SIG-M5 treated with dmso at 0.1 percent for 504 hours (cell line): ENCODE data around the gene LARP1B.
"Not testable (repeated sequence)": the region's sequence is repeated elsewhere in the genome, so short reads cannot be mapped to it uniquely, and the experiment has no call there.

Experiments used
- DNase-seq: peaks from one replicate; lab custom pipeline; 2025; ENCODE audit not compliant: unreplicated experiment; lab: John Stamatoyannopoulos, UW

LARP1B gene

DNA sequence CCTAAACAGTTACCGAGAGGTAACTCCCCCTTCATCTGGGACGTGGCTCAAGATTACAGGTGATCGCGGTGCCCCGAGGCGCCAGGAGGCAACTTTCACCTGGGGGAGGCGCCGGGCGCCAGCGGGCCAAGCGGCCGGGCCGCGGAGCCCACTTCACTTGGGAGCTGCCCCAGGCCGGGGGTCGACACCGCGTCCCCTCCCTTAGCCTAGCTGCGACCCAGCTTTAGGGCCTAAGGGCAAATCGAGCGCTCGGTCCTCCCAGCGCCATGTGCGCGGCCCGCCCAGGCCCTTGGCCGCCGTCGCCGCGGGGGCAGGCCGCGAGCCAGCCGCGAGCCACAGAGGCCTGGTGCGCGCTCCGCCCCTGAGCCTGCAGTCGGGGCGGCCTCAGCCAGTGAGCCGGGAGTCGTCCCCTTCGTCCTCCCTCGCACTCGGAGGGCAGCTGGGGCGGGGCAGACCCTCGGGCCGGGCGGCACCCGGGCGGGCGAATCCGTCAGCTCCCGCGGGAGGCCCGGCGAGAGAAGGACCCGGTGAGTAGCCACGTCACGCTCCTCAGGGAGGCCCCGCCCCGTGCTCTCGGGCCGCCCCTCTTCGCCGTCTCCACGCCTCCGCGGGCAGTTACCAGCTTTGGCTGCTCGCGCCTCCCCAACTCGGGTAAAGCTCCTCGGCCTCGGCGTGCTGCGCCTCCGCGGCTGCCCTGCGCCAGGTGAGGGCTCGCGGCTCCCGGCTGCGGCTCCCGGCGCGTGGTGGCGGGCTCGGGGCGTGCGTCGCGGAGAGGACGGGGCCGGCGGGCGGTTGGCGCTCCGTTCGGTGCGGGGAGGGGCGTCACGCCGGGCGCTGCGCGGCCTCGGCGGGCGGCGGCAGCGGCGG, at the start of gene LARP1B:
TSS of gene LARP1B (plus strand) at position 614 of the 867 bp plus-strand sequence. CDS start 13,640 bp downstream, outside the sequence.
- peak; percentile 88 for DNase-seq

DNA sequence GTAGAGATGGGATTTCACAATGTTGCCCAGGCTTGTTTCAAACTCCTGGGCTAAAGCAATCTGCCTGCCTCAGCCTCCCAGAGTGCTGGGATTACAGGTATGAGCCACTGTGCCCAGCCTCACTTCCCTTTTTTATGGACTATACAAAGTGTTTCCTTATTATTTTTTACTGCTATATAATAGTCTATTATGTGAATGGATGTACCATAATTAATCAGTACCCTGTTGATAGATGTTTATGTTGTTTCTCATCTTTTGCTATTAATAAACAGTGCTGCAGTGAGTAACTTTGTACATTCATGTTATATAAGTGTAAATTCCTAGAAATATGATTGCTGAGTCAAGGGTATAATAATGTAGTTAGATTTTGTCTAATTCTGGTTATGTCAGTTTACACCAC, 35.8 kb upstream of the LARP1B start:
- DNase-seq = no peak

DNA sequence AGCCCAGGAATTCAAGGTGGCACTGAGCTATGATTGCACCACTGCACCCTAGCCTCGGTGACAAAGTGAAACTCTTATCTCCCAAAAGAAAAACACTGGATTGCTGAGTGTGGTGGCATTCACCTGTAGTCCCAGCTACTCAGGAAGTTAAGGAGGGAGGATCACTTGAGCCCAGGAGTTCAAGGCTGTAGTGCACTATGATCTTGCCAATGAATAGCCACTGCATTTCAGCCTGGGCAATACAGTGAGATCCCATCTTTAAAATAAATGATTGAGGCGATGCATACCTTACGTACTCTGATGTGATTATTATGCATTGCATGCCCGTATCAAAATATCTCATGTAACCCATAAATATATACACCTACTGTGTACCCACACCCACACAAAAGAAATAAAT, 31.2 kb upstream of the LARP1B start:
- DNase-seq = no peak

DNA sequence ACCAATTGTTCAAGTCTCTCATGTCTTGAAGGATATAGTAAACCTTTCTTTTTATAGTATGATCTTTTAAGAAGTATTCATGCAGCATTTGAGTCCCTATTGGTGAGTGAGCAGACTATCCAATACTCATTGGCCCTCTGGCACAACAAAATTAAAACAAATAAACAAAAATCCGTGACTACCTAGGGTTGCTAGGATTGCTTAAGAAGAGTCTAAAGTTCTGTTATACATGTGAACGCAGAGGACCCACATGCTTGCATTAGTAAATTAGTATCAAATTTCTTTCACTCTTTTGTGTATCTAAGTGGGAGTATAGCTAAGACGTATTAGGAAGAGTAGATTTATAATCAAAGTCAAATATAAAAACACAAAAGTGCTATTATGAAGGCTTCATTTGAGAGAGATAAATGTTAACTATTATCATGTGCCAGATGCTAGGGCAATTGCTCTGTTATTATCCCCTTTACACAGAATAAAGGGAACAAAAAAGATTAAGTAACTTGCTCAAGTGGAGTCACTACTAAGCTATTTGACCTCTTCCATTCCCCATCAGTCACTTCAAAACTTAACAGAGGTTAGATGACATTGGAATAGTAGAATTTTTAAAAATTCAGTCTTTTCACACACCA, 29.2 kb upstream of the LARP1B start:
- DNase-seq = no peak

DNA sequence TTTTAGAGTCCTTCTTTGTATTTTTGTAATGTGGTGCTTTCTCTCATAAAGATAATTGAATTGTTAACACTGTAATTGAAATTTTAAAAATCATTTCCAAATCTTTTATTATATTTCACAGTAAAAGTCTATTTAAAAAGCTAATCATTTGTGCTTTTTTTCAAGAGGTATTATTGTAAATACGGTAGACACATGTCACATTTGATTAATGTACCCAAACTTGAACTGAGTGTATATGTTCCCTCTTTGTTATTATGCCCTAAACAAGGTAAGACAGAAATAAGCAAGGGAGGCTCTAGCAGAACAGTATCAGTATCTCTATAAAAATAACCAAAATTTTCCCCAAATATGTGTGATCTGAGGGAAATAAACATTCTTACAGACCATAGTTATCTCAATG, 21.5 kb upstream of the LARP1B start:
- no peak for DNase-seq

DNA sequence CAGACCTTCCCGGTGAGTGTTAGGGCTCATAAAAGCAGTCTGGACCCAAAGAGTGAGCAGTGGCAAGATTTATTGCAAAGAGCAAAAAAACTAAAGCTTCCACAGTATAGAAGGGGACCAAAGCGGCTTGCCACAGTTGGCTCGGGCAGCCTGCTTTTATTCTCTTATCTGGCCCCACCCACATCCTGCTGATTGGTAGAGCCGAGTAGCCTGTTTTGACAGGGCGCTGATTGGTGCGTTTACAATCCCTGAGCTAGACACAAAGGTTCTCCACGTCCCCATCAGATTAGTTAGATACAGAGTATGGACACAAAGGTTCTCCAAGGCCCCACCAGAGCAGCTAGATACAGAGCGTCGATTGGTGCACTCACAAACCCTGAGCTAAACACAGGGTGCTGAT, 14.1 kb upstream of the LARP1B start:
- not testable (repeated sequence) for DNase-seq

DNA sequence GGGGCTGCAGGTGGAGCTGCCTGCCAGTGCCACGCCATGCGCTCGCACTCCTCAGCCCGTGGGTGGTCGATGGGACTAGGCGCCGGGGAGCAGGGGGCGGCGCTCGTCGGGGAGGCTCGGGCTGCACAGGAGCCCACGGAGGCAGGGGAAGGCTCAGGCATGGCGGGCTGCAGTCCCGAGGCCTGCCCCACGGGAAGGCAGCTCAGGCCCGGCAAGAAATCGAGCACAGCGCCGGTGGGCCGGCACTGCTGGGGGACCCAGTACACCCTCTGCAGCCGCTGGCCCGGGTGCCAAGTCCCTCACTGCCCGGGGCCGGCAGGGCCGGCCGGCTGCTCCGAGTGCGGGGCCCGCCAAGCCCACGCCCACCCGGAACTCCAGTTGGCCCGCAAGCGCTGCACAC, 13.6 kb upstream of the LARP1B start:
- DNase-seq = not testable (repeated sequence)

DNA sequence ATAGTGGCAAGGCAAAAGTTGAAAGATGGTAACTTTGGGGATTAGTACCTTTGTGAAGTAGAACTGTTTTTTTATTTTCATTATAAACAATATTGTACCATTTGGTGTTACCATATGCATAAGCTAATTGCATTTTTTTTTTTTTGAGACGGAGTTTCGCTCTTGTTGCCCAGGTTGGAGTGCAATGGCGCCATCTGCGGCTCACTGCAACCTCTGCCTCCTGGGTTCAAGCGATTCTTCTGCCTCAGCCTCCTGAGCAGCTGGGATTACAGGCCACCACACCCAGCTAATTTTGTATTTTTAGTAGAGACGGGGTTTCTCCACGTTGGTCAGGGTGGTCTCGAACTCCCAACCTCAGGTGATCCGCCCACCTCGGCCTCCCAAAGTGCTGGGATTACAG, 9.9 kb upstream of the LARP1B start:
- DNase-seq = not testable (repeated sequence)

DNA sequence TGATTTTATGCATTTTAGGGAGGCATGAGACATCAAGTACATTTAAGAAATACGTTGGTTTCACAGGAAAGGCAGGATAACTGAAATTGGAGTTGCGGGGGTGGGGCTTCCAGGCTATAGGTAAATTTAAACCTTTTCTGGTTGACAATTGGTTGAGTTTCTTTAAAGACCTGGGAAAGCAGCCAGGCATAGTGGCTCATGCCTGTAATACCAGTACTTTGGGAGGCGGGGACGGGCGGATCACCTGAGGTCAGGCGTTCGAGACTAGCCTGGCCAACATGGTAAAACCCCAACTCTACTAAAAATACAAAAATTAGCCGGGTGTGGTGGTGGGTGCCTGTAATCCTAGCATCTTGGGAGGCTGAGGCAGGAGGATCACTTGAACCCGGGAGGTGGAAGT, 6.2 kb upstream of the LARP1B start:
- not testable (repeated sequence) for DNase-seq

DNA sequence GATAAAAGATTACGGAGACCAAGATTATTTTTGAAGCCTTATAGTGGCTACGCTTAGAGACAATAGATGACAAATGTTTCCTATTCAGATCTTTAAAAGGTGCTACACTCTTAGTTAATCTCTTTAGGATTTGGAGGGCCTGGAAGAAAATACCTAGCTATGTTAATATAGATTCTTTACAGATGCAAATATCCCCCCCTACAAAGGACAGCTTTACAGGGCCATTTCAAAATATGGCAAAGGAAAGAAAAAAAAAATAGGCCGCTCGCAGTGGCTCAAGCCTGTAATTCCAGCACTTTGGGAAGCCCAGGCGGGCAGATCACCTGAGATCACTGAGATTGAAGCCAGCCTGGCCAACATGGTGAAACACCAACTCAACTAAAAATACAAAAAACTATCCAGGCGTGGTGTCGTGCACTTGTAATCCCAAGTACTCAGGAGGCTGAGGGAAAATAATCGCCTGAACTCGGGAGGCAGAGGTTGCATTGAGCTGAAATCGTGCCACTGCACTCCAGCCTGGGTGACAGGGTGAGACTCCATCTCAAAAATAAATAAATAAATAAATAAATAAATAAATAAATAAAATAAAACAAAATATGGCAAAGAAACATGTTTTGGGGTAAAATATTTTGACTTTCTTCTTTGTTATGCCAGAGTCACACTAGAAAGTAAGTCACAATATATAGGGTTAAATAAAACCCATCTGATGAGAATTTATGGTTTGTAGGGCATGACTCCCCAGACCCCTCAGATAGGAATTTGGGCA, 5.5 kb upstream of the LARP1B start:
- DNase-seq = not testable (repeated sequence)

DNA sequence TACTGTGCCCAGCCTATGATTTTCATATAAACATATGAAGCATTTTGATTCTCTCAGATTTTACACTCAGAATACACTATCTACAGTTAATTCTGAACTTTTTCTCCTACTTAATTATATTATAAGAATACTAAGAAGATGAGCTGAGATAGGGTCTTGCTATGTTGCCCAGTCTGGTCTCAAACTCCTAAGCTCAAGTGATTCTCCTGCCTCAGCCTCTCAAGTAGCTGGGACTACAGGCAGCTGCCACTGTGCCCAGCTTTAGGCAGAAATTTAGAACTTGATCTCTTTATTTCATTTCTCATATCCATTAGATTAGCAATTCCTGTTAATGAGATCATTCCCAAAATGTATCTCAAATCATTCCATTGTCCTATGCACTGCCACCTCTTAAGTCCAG, 4.7 kb upstream of the LARP1B start:
- DNase-seq = no peak

DNA sequence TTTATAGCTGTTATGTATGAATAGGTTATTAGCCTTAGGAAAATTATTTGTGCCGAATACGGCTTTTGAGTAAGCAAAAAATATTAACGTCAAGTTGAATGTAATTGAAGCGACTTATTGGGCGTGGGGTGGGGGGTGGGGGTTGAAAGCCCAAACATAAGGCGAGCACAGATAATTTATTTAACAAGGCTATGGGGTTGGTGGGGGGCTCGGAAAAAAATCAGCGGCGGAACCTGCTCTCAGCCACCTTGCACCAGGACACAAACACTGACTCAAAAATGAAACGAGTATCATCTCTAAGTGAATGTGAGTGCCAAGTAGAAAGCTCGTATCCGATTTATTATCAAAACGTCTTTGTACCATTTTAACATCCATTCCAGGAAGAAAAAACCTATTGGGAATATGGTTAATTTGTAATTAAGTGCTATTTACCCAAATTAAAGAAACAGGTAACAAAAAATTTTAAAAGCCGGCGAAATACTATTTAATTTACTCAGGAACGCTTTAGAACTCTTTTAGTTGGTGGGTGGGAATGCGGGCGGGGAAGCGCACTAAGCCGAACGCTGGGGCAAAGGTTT, 902 bp upstream of the LARP1B start:
- DNase-seq = no peak

DNA sequence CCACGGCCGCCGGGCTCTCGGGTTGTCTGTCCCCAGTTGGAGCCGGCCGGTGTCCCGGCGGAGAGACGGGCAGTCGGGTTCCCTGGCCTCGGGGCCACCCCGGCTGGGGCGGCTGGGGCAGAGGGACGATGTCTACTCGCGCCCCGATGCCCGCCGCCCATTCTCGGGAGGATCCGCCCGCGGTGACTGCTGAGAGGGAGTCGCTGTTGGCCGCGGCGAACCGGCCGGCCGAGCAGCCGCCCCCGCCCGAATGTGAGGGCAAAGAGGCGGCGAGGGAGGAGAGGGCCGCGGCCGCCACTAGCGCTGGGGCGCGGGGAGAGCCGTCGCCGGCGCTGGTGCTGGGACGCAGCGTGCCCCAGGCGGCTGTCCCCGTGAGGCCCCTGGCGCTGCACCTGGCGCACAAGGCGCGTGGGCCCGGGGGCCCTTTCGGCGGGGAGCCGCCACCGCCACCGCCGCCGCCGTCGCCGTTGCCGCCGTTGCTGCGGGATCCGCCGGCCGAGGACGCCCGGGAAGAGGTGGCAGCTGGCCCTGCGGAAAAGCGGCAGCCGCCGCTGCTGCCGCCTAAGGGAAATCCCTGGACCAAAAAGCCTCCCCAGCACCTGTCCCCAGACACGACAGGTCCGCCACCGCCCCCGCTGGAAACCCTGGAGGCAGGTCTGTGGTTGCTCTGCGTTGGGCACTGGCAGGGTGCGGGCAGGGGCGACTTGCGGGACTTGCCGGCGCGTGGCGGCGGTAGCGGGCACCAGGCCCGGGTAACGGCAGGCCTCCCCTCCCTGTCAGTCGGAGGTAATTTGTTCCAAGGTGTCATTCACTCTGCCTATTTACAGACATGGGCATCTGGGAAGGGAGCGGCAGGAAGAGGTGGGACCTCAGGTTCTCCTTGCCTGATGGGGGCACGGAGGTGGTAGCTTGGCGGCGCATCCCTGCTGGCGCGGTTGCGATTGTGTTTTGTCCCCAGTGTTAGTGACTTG, 739 bp downstream of the LARP1B start:
- DNase-seq = peak; percentile 30

DNA sequence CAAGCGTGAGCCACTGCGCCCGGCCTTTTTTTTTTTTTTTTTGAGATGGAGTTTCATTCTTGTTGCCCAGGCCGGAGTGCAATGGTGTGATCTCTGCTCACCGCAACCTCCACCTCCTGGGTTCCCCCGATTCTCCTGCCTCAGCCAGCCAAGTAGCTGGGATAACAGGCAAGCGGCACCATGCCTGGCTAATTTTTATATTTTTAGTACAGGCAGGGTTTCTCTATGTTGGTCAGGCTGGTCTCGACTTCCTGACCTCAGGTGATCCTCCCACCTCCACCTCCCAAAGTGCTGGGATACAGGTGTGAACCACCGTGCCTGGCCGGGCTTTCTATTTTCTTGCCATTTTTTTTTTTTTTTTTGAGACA, 5.3 kb downstream of the LARP1B start:
- DNase-seq = not testable (repeated sequence)

DNA sequence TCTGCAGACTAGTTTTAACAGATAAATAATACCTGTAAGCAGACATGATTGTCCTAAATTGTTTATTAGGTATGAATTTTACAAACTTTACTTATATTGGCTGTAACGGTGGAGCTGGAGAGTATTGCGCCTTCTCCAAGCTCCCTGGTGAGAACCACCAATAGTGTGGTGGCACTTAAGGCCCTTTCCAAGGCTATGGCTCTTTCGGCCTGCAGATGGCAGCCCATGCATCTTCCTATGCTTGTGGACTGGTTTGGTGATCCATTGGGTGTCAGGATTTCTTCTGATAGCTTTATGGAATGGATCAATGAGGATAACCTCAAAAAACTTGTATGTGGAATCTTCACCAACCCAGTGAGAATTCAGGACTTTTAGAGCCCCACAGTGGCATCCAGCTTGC, 7.8 kb downstream of the LARP1B start:
- DNase-seq = peak; percentile 24

DNA sequence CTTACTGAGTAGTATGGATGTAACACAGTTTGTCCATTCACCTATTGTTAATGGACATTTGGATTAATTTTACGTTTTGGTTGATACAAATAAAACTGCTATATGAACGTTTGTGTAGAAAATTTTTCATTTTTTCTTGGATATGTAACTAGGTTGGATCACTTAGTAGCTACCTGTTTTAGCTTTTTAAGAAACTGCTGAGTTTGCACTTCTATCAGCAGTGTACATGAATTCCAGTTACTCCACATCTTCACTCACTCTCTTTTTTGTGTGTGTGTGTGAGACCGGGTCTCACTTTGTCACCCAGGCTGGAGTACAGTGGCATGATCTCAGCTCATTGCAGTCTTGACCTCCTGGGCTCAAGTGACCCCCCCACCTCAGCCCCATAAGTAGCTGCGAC, 15.4 kb downstream of the LARP1B start:
- DNase-seq = no peak

DNA sequence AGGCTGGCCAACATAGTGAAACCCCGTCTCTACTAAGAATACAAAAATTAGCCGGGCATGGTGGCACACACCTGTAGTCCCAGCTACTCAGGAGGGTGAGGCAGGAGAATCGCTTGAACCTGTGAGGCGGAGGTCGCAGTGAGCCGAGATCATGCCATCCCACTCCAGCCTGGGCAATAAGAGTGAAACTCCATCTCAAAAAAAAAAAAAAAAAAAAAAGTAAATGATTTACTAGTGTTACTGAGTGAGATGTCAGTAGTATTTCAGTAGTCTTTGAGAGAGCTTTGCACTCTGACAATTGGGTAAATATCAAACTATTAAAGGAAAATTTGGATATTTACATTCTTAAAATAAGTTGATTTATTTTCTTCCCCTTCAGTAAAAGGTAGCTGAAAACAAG, 34.2 kb downstream of the LARP1B start:
- DNase-seq = not testable (repeated sequence)

DNA sequence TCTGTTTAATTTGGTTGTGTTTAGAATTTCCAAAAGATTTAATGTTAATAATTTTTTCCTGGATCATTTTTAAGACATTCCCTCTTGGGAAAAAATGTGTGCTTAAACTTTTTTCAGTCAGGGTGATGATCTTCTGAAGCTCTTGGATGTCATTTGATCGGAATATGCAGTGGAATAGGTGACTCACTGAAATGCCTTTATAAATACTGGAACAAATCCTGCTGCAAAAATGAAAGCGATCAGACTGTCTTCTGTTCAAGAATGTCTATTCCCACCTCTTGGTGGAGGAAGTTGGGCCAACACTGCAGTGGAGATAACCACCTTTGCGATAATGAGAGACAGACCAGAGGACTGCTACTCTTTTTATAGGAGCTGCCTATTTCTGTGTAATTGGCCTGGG, 46.7 kb downstream of the LARP1B start:
- no peak for DNase-seq

DNA sequence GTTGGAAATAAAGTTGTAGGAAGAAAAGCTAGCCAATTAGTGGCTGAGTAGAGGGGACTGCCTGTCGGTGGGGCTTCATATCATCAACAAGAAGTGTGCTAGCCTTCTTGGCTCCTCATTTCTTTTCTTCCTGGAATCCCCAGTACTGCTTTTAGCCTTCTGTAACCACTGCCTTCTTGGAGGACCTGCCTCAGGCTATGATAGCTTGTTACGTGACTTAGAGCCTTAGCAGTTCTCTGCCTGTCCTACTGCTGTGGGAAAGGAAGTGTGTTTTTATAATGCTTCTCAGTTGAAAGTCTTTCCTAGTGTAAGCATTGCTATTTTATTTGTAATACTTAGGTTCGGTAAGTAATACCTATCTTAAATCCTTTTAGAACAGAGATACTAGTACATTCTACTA, 61.9 kb downstream of the LARP1B start:
- DNase-seq = no peak

DNA sequence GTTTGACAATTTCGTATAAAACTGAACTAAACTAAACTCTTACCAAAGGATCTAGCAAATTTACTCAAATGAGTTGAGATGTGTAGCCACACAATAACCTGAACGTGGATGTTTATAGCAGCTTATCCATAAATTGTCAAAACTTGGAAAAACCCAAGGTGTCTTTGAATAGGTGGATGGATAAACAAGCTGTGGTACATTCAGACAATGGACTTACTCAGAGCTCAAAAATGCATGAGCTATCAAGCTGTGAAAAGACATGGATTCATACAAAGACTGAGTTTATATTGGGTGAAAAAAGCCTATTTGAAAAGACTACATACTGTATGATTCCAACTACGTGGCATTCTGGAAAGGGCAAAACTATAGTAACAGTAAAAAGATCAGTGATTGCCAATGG, 69.5 kb downstream of the LARP1B start:
- no peak for DNase-seq
